OCI-LY3 (cell line): ENCODE results near the gene WDFY4.

ENCODE experiments used
- H2AFZ ChIP-seq: fragments of 200-600, 300-600 bp; shearing (Covaris generic); 2 replicates; pipeline ENCODE4 v1.6.0; 2014; ENCODE audit warnings: antibody characterized with exemption, low read depth, low read length
- H3K27ac ChIP-seq: fragments of 200-600, 300-600 bp; sonication (generic); 2 replicates; pipeline ENCODE4 v1.5.1; 2014; ENCODE audit warnings: mild to moderate bottlenecking, low read length, moderate library complexity, mixed read lengths
- H3K27me3 ChIP-seq: fragments of 200-600, 300-600 bp; sonication (generic); 2 replicates; pipeline ENCODE4 v1.6.1; 2014; ENCODE audit warnings: low read depth, low read length, mixed read lengths
- H3K36me3 ChIP-seq: fragments of 200-600, 300-600 bp; sonication (generic); replicated peaks from 2 replicates; pipeline ENCODE3; 2014; ENCODE audit warnings: low read depth, low read length, mixed read lengths
- H3K4me1 ChIP-seq: fragments of 300-600, 200-600 bp; sonication (generic); 2 replicates; pipeline ENCODE4 v1.6.1; 2014; ENCODE audit warnings: low read length, mixed read lengths
- H3K4me2 ChIP-seq: fragments of 200-600, 300-600 bp; sonication (generic); 2 replicates; pipeline ENCODE4 v1.6.1; 2014; ENCODE audit warnings: low read length, mixed read lengths
- H3K4me3 ChIP-seq: fragments of 300-600, 200-600 bp; sonication (generic); 2 replicates; pipeline ENCODE4 v1.5.1; 2014; ENCODE audit warnings: antibody characterized with exemption, mild to moderate bottlenecking, low read length, moderate library complexity
- H3K79me2 ChIP-seq: fragments of 300-600, 200-600 bp; shearing (Covaris generic); 2 replicates; pipeline ENCODE4 v1.6.1; 2014; ENCODE audit warnings: mild to moderate bottlenecking, low read length, mixed read lengths
- H3K9ac ChIP-seq: fragments of 300-600, 200-600 bp; shearing (Covaris generic); 2 replicates; pipeline ENCODE4 v1.6.0; 2014; ENCODE audit warnings: mild to moderate bottlenecking, low read length, moderate library complexity
- H3K9me3 ChIP-seq: fragments of 200-600, 300-600 bp; shearing (Covaris generic); 2 replicates; pipeline ENCODE4 v1.6.1; 2014; ENCODE audit warnings: low read length, mixed read lengths; ENCODE audit not compliant: insufficient read depth
- H4K20me1 ChIP-seq: fragments of 200-600, 300-600 bp; sonication (generic); 2 replicates; pipeline ENCODE4 v1.6.1; 2016; ENCODE audit warnings: low read length, mixed read lengths; ENCODE audit not compliant: insufficient read depth
- EZH2phosphoT487 ChIP-seq: fragments of 200-600 bp; shearing (Covaris generic); IDR thresholded peaks from 2 replicates; pipeline ENCODE4 v1.6.1; 2018; ENCODE audit warnings: antibody characterized with exemption, mixed run types, low read depth
- TF ChIP-seq, protein P1 (sequence below): fragments of 200-600, 300-600 bp; sonication (generic); IDR thresholded peaks from 2 replicates; pipeline ENCODE4 v1.5.1; 2014; ENCODE audit warnings: antibody characterized with exemption, low read length, low read depth

The WDFY4 gene

DNA sequence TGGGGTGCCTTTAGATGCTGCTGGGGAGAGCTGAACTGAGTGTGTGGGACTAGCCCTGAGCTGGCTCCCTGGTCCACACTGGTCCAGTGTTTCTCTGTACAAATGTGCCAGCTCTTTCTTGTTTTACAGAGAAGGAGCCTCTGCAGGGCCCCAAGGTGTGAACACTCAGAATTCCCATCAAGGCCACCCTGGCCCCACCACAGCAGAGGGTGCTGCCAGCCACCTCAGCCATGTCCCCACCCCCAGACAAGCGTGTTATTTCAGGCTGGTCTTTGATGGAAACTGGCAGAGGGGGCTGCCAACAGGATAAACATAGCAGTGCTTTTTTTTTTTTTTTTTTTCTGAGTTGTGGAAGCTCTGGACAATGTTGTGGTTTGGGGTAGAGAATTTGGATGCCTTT lies 323.4 kb downstream of the WDFY4 start:
- Histone ChIP-seq H3K4me1 (peaks cover 8% of the 10 kb centered on the region), H3K4me2 (no peak overlapping the region), H3K9me3 (no peaks in the 10 kb centered on the region), H2AFZ (no peak overlapping the region), H3K79me2 (no peaks in the 10 kb centered on the region), H3K27me3 (no peaks in the 10 kb centered on the region), H3K36me3 (no peaks in the 10 kb centered on the region), H4K20me1 (no peaks in the 10 kb centered on the region), H3K4me3 (no peak overlapping the region), H3K9ac (no peak overlapping the region), H3K27ac (no peak overlapping the region)
- TF ChIP-seq, protein P1, sequence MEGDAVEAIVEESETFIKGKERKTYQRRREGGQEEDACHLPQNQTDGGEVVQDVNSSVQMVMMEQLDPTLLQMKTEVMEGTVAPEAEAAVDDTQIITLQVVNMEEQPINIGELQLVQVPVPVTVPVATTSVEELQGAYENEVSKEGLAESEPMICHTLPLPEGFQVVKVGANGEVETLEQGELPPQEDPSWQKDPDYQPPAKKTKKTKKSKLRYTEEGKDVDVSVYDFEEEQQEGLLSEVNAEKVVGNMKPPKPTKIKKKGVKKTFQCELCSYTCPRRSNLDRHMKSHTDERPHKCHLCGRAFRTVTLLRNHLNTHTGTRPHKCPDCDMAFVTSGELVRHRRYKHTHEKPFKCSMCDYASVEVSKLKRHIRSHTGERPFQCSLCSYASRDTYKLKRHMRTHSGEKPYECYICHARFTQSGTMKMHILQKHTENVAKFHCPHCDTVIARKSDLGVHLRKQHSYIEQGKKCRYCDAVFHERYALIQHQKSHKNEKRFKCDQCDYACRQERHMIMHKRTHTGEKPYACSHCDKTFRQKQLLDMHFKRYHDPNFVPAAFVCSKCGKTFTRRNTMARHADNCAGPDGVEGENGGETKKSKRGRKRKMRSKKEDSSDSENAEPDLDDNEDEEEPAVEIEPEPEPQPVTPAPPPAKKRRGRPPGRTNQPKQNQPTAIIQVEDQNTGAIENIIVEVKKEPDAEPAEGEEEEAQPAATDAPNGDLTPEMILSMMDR: no peak
- no peak for TF ChIP-seq EZH2phosphoT487

DNA sequence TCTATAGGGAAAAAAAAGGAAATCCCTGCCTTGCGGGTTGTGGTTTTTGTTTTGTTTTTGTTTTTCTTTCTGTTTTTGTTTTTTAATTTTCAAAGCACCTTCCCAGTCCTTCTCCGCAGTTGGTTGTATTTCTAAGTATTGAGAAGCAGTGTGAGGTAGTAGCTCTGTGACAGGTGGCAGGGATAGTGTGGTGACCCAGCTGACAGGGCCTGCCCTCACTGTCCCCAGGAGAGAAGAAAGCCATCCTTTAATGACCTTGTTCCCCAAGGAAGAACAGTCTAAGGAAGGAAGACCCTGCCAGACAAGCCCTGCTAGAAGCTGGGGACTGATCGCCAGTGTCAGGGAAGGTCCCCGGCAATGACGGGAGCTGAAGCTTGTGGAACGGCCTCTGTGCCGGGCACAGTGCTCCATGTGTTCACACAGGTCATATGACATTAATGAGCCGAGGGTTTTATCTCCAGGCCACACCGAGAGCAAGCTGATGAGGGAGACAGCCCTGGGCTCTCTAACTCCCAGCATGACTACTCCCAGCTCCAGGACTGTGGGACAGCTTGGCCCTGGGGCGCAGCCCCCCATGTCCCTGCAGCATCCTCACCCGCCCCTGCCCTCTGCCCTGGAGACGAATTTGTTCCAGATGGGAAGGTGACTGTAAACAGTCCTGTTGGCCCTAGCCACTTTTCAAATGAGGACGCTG lies 324.0 kb downstream of the WDFY4 start:
- no peaks in the 10 kb centered on the region for H3K36me3 ChIP-seq
- peaks cover 13% of the 10 kb centered on the region for H3K4me1 ChIP-seq
- no peaks in the 10 kb centered on the region for H4K20me1 ChIP-seq
- H3K4me3 ChIP-seq: no peak overlapping the region
- no peak overlapping the region for H3K9ac ChIP-seq
- no peak overlapping the region for H3K4me2 ChIP-seq
- H3K27ac ChIP-seq: no peak overlapping the region
- no peak for TF ChIP-seq EZH2phosphoT487
- TF ChIP-seq, protein P1: no peak
- no peaks in the 10 kb centered on the region for H3K79me2 ChIP-seq
- no peaks in the 10 kb centered on the region for H3K27me3 ChIP-seq
- no peaks in the 10 kb centered on the region for H3K9me3 ChIP-seq
- H2AFZ ChIP-seq: no peak overlapping the region

DNA sequence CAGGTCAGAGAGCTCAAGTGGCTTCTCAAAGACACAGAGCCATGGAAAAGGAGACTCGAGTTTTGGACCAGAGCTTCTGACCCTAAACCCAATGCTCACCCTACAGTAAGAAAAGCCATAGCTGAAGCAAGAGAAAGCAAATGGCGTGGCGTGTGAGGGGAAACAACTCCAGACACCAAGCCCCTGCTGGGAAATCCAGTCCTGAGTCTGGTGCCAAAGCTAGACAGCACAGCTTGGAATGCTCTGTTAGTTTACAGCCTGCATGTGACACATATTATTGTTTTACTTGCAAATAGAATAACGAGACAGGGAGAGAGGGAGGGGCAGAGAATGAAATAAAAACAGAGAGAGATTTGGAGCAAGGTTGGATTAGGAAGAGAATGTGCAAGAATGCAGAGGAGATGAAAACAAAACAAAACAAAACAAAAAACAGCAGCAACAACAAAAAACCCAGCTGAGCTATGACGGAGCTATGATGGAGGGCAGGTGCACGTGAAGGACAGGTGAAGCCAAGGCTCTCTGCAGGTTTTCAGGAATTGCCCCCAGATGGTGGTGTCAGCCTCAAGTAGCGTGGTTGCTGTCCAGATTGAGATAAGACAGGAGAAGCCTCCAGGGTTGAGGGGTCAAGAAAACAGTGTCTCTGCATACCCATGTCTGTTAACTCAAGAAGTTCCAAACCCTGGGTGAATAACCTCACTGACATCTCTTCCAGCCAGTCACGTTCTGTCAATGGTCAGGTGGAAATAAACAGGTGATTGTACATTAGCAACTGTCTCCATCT lies 324.7 kb downstream of the WDFY4 start:
- Histone ChIP-seq H3K27ac (no peak overlapping the region), H4K20me1 (no peaks in the 10 kb centered on the region), H3K36me3 (no peaks in the 10 kb centered on the region), H3K9ac (no peak overlapping the region), H3K9me3 (no peaks in the 10 kb centered on the region), H3K27me3 (no peaks in the 10 kb centered on the region), H3K79me2 (no peaks in the 10 kb centered on the region), H2AFZ (no peak overlapping the region), H3K4me2 (no peak overlapping the region), H3K4me3 (no peak overlapping the region), H3K4me1 (peaks cover 13% of the 10 kb centered on the region)
- TF ChIP-seq, protein P1: no peak

DNA sequence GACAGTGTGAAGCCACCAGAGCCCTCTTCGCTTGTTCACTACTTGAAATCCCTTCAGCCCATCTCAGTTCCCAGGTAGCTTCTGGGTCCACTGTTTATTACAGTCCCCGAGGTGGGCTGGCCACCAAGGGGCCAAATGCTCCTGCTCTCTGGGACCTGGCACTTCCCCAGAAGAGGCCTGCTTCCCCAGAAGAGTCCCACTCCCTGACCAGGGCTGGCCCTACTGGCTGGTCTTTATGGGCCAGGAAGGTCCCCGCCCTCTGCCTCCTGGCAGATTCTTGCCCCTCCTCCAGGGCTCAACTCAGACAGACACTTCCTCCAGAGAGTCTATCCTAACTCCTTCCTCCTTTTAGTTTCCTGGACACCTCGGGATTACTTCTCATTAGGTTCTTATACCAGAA lies 325.6 kb downstream of the WDFY4 start:
- H3K27ac ChIP-seq: no peak overlapping the region
- H3K4me3 ChIP-seq: no peak overlapping the region
- TF ChIP-seq, protein P1: no peak
- no peak for TF ChIP-seq EZH2phosphoT487
- no peak overlapping the region for H3K9ac ChIP-seq
- H3K79me2 ChIP-seq: no peaks in the 10 kb centered on the region
- peaks cover 13% of the 10 kb centered on the region for H3K4me1 ChIP-seq
- no peaks in the 10 kb centered on the region for H4K20me1 ChIP-seq
- no peaks in the 10 kb centered on the region for H3K9me3 ChIP-seq
- H3K36me3 ChIP-seq: no peaks in the 10 kb centered on the region
- no peaks in the 10 kb centered on the region for H3K27me3 ChIP-seq
- H2AFZ ChIP-seq: no peak overlapping the region
- no peak overlapping the region for H3K4me2 ChIP-seq
